DND-41 (cell line): ENCODE data around the gene MLLT11.

Experiments
- EZH2 ChIP-seq: IDR thresholded peaks from 3 replicates; pipeline ENCODE4 v1.6.1; 2012; ENCODE audit warnings: borderline replicate concordance, low read depth, mild to moderate bottlenecking, moderate library complexity, low read length, inconsistent platforms; ENCODE audit not compliant: severe bottlenecking
- TF ChIP-seq, protein P1 (sequence below): IDR thresholded peaks from 2 replicates; pipeline ENCODE4 v1.5.1; 2012; ENCODE audit warnings: borderline replicate concordance, low read length, moderate library complexity, mild to moderate bottlenecking; ENCODE audit not compliant: poor library complexity, severe bottlenecking; ENCODE audit errors: extremely low read depth

DNA sequence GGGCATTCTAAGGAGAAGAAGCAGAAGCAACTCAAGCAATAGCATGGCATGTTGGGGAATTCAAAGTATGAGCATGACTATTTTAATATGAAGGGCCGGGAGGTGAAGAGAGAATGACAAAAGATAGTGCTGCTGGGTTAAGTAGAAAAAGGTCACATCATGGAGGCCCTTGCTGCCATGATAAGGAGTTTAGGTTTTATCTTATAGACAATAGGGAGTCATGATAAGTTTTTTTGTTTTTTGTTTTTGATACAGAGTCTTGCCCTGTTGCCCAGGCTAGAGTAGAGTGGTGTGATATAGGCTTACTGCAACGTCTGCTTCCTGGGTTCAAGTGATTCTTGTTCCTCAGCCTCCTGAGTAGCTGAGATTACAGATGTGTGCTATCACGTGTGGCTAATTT is 20.7 kb upstream of the MLLT11 start:
- TF ChIP-seq, protein P1, sequence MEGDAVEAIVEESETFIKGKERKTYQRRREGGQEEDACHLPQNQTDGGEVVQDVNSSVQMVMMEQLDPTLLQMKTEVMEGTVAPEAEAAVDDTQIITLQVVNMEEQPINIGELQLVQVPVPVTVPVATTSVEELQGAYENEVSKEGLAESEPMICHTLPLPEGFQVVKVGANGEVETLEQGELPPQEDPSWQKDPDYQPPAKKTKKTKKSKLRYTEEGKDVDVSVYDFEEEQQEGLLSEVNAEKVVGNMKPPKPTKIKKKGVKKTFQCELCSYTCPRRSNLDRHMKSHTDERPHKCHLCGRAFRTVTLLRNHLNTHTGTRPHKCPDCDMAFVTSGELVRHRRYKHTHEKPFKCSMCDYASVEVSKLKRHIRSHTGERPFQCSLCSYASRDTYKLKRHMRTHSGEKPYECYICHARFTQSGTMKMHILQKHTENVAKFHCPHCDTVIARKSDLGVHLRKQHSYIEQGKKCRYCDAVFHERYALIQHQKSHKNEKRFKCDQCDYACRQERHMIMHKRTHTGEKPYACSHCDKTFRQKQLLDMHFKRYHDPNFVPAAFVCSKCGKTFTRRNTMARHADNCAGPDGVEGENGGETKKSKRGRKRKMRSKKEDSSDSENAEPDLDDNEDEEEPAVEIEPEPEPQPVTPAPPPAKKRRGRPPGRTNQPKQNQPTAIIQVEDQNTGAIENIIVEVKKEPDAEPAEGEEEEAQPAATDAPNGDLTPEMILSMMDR = no peak
- TF ChIP-seq EZH2 = no peak
